GM23338 (cell line): ENCODE data around the gene HK1. TPM values are rescaled to one million over a fixed set of nuclear protein-coding genes. Genes with fewer than 3 reads are reported as not detected.

Experiments
- ATAC-seq: fragments of 200-7000 bp; cut with Tn5 transposase; 3 replicates; pipeline ENCODE4 v1.9.1; 2020
- DNase-seq: peaks from one replicate; pipeline ENCODE4 v3.0.0-alpha.2; 2015; ENCODE audit warnings: low spot score
- H2AFZ ChIP-seq: fragments of 200-600 bp; sonication (generic); 2 replicates; pipeline ENCODE4 v1.8.0; 2016; ENCODE audit warnings: antibody characterized with exemption, mild to moderate bottlenecking, moderate library complexity
- H3F3A ChIP-seq: fragments of 200-600 bp; sonication (generic); replicated peaks from 2 replicates; pipeline ENCODE4 v1.8.0; 2017; ENCODE audit warnings: antibody characterized with exemption, mixed run types, low read depth
- H3K27ac ChIP-seq: fragments of 200-600 bp; sonication (generic); 2 replicates; pipeline ENCODE4 v1.6.1; 2016; ENCODE audit warnings: low read depth
- H3K27me3 ChIP-seq: fragments of 200-600 bp; sonication (generic); 2 replicates; pipeline ENCODE4 v1.8.0; 2016; ENCODE audit warnings: mild to moderate bottlenecking, mixed run types, moderate library complexity; ENCODE audit not compliant: insufficient read depth
- H3K36me3 ChIP-seq: fragments of 200-600 bp; sonication (generic); 2 replicates; pipeline ENCODE4 v1.8.0; 2016; ENCODE audit warnings: mild to moderate bottlenecking; ENCODE audit not compliant: insufficient read depth
- H3K4me1 ChIP-seq: fragments of 200-600 bp; sonication (generic); 2 replicates; pipeline ENCODE4 v1.8.0; 2016; ENCODE audit warnings: mild to moderate bottlenecking, moderate library complexity; ENCODE audit not compliant: insufficient read depth
- H3K4me2 ChIP-seq: fragments of 200-600 bp; sonication (generic); 2 replicates; pipeline ENCODE4 v1.7.1; 2017; ENCODE audit warnings: mixed run types
- H3K4me3 ChIP-seq: fragments of 200-600 bp; sonication (generic); 2 replicates; pipeline ENCODE4 v1.6.1; 2016; ENCODE audit warnings: mixed run types
- H3K79me2 ChIP-seq: fragments of 200-600 bp; sonication (generic); replicated peaks from 2 replicates; pipeline ENCODE4 v1.8.0; 2017; ENCODE audit warnings: mild to moderate bottlenecking; ENCODE audit not compliant: insufficient read depth
- H3K9me2 ChIP-seq: fragments of 200-600 bp; sonication (generic); 2 replicates; pipeline ENCODE4 v1.8.0; 2017; ENCODE audit not compliant: insufficient read depth
- H4K20me1 ChIP-seq: fragments of 200-600 bp; sonication (generic); replicated peaks from 2 replicates; pipeline ENCODE4 v1.8.0; 2017; ENCODE audit warnings: mild to moderate bottlenecking; ENCODE audit not compliant: insufficient read depth
- H3K27ac Mint-ChIP-seq: 2 replicates; pipeline ENCODE4 v1.8.0; 2020; ENCODE audit warnings: inconsistent platforms, mild to moderate bottlenecking, moderate library complexity, mixed read lengths
- H3K27me3 Mint-ChIP-seq: 3 replicates; pipeline ENCODE4 v1.8.0; 2022; ENCODE audit warnings: low read depth, mild to moderate bottlenecking, moderate library complexity, mixed read lengths, inconsistent platforms; ENCODE audit not compliant: insufficient read depth, poor library complexity
- H3K36me3 Mint-ChIP-seq: 3 replicates; pipeline ENCODE4 v1.8.0; 2021; ENCODE audit warnings: low read depth, mild to moderate bottlenecking, inconsistent platforms, moderate library complexity, mixed read lengths
- H3K4me1 Mint-ChIP-seq: 3 replicates; pipeline ENCODE4 v1.8.0; 2020; ENCODE audit warnings: mild to moderate bottlenecking, inconsistent platforms, mixed read lengths
- H3K4me3 Mint-ChIP-seq: 3 replicates; pipeline ENCODE4 v1.8.0; 2021; ENCODE audit warnings: moderate library complexity, mild to moderate bottlenecking, inconsistent platforms, mixed read lengths
- H3K9me3 Mint-ChIP-seq: 3 replicates; pipeline ENCODE4 v1.8.0; 2020; ENCODE audit warnings: moderate library complexity, mild to moderate bottlenecking, inconsistent platforms, mixed read lengths
- CREB1 ChIP-seq: fragments of 250-450 bp; sonication (Bioruptor Pico); IDR thresholded peaks from 2 replicates; pipeline ENCODE4 v1.5.0; 2020; ENCODE audit warnings: low read depth, mild to moderate bottlenecking, moderate library complexity
- EZH2 ChIP-seq: fragments of 200-600 bp; sonication (generic); IDR thresholded peaks from one replicate; pipeline ENCODE4 v1.8.0; 2017; ENCODE audit warnings: antibody characterized with exemption, mild to moderate bottlenecking, low read depth; ENCODE audit not compliant: unreplicated experiment
- EZH2phosphoT487 ChIP-seq: fragments of 200-600 bp; sonication (generic); IDR thresholded peaks from one replicate; pipeline ENCODE4 v1.8.1; 2018; ENCODE audit warnings: antibody characterized with exemption; ENCODE audit not compliant: unreplicated experiment
- NANOG ChIP-seq: IDR thresholded peaks from 2 replicates; pipeline ENCODE4 v1.6.1; 2016; ENCODE audit warnings: antibody characterized with exemption, borderline replicate concordance
- polyA plus RNA-seq: library from polyadenylated mRNA; unstranded; fragments of >200 nt; fragmentation: Nextera tagmentation; extraction: Ambion mirVana; gene quantifications from 2 replicates; pipeline ENCODE4 v1.2.1, GENCODE V29; 2016
- total RNA-seq: library from RNA; depleted of rRNA; stranded (reverse); fragments of >200 nt; shearing (Covaris generic); gene quantifications from 2 replicates; pipeline ENCODE4 v1.2.3, GENCODE V29; 2014
- TF ChIP-seq, protein P1 (sequence below), 2 experiments: fragments of 200-600 bp in 1 of 2; sonication (generic) in 1 of 2; conservative IDR thresholded peaks; 2 replicates each; pipeline versions ENCODE4 v1.5.1 to v1.6.1; 2016 to 2017; ENCODE audit warnings: antibody characterized with exemption in 2 of 2, low read depth in 2 of 2, mild to moderate bottlenecking in 2 of 2, moderate library complexity in 1 of 2
- TF ChIP-seq, protein P2 (sequence below): IDR thresholded peaks from one replicate; pipeline ENCODE4 v1.6.1; 2018; ENCODE audit warnings: antibody characterized with exemption; ENCODE audit not compliant: unreplicated experiment
- TF ChIP-seq, protein P3 (sequence below): fragments of 250-450 bp; sonication (Bioruptor Pico); IDR thresholded peaks from 2 replicates; pipeline ENCODE4 v1.5.0; 2020; ENCODE audit warnings: mild to moderate bottlenecking, moderate library complexity

The HK1 gene
- total and polyA plus RNA-seq, 2 experiments from 2014 or later, result 76.6 to 229 TPM

DNA sequence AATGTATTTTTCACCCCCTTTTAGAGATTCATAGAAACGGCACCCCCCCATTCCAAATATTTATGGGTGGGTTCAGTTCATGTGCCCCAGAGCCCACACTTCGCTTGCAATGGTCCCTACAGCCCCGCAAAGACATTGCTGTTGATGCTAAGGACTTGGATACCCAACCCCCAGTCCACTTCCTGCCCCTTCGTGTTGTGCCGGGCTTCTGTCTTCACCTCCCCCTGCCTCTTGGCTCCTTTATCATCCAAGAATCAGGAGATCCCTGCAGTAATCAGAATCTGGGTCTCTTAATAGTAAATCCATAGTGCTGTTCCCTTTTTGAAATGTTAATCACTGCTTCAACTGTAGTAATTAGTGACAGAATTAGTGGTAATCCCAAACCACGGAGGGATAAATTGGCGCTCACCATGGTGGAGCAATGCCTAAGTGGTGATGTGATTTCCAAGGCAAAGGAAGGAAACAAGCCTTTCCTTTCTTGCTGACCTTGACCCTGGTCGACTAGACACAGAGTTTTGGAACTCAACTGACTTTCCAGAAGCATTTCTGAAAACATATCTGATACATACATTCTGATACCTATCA, 67.7 kb downstream of the HK1 start (continued):
- TF ChIP-seq, protein P1, sequence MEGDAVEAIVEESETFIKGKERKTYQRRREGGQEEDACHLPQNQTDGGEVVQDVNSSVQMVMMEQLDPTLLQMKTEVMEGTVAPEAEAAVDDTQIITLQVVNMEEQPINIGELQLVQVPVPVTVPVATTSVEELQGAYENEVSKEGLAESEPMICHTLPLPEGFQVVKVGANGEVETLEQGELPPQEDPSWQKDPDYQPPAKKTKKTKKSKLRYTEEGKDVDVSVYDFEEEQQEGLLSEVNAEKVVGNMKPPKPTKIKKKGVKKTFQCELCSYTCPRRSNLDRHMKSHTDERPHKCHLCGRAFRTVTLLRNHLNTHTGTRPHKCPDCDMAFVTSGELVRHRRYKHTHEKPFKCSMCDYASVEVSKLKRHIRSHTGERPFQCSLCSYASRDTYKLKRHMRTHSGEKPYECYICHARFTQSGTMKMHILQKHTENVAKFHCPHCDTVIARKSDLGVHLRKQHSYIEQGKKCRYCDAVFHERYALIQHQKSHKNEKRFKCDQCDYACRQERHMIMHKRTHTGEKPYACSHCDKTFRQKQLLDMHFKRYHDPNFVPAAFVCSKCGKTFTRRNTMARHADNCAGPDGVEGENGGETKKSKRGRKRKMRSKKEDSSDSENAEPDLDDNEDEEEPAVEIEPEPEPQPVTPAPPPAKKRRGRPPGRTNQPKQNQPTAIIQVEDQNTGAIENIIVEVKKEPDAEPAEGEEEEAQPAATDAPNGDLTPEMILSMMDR (conservative IDR thresholded peaks at IDR 0.05; ENCODE audit: low read depth in 2 of 2), result no peak
- TF ChIP-seq NANOG, result 0 out of 2 replicates have a peak, but pooled peaks have one; percentile 30
- no peak for TF ChIP-seq EZH2
- TF ChIP-seq, protein P2, sequence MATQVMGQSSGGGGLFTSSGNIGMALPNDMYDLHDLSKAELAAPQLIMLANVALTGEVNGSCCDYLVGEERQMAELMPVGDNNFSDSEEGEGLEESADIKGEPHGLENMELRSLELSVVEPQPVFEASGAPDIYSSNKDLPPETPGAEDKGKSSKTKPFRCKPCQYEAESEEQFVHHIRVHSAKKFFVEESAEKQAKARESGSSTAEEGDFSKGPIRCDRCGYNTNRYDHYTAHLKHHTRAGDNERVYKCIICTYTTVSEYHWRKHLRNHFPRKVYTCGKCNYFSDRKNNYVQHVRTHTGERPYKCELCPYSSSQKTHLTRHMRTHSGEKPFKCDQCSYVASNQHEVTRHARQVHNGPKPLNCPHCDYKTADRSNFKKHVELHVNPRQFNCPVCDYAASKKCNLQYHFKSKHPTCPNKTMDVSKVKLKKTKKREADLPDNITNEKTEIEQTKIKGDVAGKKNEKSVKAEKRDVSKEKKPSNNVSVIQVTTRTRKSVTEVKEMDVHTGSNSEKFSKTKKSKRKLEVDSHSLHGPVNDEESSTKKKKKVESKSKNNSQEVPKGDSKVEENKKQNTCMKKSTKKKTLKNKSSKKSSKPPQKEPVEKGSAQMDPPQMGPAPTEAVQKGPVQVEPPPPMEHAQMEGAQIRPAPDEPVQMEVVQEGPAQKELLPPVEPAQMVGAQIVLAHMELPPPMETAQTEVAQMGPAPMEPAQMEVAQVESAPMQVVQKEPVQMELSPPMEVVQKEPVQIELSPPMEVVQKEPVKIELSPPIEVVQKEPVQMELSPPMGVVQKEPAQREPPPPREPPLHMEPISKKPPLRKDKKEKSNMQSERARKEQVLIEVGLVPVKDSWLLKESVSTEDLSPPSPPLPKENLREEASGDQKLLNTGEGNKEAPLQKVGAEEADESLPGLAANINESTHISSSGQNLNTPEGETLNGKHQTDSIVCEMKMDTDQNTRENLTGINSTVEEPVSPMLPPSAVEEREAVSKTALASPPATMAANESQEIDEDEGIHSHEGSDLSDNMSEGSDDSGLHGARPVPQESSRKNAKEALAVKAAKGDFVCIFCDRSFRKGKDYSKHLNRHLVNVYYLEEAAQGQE, result no peak

DNA sequence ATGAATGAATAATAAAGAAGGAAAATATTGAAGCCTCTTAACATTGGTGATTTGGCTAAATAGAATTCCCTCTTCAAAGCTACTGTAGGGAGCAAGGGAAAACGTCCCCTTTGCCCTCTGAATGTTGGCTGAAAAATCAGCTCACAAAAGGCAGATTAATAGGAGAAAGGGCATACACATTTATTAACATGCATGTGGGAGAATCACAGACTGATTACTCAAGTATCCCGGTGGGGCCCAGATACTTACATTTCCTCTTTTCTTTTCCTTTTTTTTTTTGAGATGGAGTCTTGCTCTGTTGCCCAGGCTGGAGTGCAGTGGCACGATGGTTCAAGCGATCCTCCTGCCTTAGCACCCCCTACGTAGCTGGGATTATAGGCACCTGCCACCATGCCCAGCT, 68.5 kb downstream of the HK1 start:
- Histone ChIP-seq H3K36me3 (peaks cover 10% of the 10 kb centered on the region; the same call in 1 of the 2 replicates), H3K79me2 (peaks cover 97% of the 10 kb centered on the region), H3K9me2 (0 out of 2 replicates have a peak, but pooled peaks cover 3% of the 10 kb centered on the region), H3K4me2 (no peak overlapping the region), H4K20me1 (no peaks in the 10 kb centered on the region), H3K4me1 (peaks cover 71% of the 10 kb centered on the region), H3F3A (peaks cover 9% of the 10 kb centered on the region), H2AFZ (no peak overlapping the region), H3K4me3 (no peak overlapping the region), H3K27ac (peak overlapping the region; percentile 88; the same call in 1 of the 2 replicates), H3K27me3 (no peaks in the 10 kb centered on the region)
- Mint-ChIP-seq H3K27me3 (peaks cover 10% of the 10 kb centered on the region), H3K9me3 (no peaks in the 10 kb centered on the region), H3K4me3 (no peak overlapping the region), H3K36me3 (peaks cover 64% of the 10 kb centered on the region), H3K4me1 (peaks cover 67% of the 10 kb centered on the region), H3K27ac (peak overlapping the region; percentile 58; the same call in 1 of the 2 replicates)
- no peak for ATAC-seq
- no peak for TF ChIP-seq CREB1 (CRISPR knock-in tag)
- TF ChIP-seq EZH2phosphoT487, result no peak
- TF ChIP-seq NANOG, result no peak
- TF ChIP-seq, protein P3, sequence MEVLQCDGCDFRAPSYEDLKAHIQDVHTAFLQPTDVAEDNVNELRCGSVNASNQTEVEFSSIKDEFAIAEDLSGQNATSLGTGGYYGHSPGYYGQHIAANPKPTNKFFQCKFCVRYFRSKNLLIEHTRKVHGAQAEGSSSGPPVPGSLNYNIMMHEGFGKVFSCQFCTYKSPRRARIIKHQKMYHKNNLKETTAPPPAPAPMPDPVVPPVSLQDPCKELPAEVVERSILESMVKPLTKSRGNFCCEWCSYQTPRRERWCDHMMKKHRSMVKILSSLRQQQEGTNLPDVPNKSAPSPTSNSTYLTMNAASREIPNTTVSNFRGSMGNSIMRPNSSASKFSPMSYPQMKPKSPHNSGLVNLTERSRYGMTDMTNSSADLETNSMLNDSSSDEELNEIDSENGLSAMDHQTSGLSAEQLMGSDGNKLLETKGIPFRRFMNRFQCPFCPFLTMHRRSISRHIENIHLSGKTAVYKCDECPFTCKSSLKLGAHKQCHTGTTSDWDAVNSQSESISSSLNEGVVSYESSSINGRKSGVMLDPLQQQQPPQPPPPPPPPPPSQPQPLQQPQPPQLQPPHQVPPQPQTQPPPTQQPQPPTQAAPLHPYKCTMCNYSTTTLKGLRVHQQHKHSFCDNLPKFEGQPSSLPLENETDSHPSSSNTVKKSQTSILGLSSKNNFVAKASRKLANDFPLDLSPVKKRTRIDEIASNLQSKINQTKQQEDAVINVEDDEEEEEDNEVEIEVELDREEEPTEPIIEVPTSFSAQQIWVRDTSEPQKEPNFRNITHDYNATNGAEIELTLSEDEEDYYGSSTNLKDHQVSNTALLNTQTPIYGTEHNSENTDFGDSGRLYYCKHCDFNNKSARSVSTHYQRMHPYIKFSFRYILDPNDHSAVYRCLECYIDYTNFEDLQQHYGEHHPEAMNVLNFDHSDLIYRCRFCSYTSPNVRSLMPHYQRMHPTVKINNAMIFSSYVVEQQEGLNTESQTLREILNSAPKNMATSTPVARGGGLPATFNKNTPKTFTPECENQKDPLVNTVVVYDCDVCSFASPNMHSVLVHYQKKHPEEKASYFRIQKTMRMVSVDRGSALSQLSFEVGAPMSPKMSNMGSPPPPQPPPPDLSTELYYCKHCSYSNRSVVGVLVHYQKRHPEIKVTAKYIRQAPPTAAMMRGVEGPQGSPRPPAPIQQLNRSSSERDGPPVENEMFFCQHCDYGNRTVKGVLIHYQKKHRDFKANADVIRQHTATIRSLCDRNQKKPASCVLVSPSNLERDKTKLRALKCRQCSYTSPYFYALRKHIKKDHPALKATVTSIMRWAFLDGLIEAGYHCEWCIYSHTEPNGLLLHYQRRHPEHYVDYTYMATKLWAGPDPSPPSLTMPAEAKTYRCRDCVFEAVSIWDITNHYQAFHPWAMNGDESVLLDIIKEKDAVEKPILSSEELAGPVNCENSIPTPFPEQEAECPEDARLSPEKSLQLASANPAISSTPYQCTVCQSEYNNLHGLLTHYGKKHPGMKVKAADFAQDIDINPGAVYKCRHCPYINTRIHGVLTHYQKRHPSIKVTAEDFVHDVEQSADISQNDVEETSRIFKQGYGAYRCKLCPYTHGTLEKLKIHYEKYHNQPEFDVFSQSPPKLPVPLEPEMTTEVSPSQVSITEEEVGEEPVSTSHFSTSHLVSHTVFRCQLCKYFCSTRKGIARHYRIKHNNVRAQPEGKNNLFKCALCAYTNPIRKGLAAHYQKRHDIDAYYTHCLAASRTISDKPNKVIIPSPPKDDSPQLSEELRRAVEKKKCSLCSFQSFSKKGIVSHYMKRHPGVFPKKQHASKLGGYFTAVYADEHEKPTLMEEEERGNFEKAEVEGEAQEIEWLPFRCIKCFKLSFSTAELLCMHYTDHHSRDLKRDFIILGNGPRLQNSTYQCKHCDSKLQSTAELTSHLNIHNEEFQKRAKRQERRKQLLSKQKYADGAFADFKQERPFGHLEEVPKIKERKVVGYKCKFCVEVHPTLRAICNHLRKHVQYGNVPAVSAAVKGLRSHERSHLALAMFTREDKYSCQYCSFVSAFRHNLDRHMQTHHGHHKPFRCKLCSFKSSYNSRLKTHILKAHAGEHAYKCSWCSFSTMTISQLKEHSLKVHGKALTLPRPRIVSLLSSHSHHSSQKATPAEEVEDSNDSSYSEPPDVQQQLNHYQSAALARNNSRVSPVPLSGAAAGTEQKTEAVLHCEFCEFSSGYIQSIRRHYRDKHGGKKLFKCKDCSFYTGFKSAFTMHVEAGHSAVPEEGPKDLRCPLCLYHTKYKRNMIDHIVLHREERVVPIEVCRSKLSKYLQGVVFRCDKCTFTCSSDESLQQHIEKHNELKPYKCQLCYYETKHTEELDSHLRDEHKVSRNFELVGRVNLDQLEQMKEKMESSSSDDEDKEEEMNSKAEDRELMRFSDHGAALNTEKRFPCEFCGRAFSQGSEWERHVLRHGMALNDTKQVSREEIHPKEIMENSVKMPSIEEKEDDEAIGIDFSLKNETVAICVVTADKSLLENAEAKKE (CRISPR knock-in tag), result no peak
- no peak for DNase-seq
